ENCODE measurements around the gene BAZ2B.

Gene BAZ2B

GRCh38 chr2:159471340-159471739 is 145.0 kb downstream of the BAZ2B start:
- WGBS (ENCODE audit: insufficient coverage, insufficient read length), result no CpG with 5 or more reads among the region's 2 CpGs
- no peak overlapping the region for H3K27ac ChIP-seq (ENCODE audit: low read length)
- DNase-seq (ENCODE audit: low read depth, low spot score), result no peak
- H3K36me3 ChIP-seq (ENCODE audit: control insufficient read depth, insufficient read depth, low read length), result no peaks in the 10 kb centered on the region
- no peaks in the 10 kb centered on the region for H3K9me3 ChIP-seq (ENCODE audit: control insufficient read depth, insufficient read depth, low read length)
- H3K4me1 ChIP-seq (ENCODE audit: control insufficient read depth, insufficient read depth, low read length), result no peaks in the 10 kb centered on the region
- no peak overlapping the region for H3K4me3 ChIP-seq (ENCODE audit: low read length)
- no peaks in the 10 kb centered on the region for H3K27me3 ChIP-seq (ENCODE audit: control insufficient read depth, insufficient read depth, low read length)

- no peak for DNase-seq (ENCODE audit: low read depth, low spot score)
- no peak overlapping the region for H3K4me3 ChIP-seq (ENCODE audit: low read length)
- no peaks in the 10 kb centered on the region for H3K27me3 ChIP-seq (ENCODE audit: control insufficient read depth, insufficient read depth, low read length)
- H3K4me1 ChIP-seq (ENCODE audit: control insufficient read depth, insufficient read depth, low read length), result no peaks in the 10 kb centered on the region
- H3K9me3 ChIP-seq (ENCODE audit: control insufficient read depth, insufficient read depth, low read length), result no peaks in the 10 kb centered on the region
- no CpG with 5 or more reads among the region's 2 CpGs for WGBS (ENCODE audit: insufficient coverage, insufficient read length)
- H3K27ac ChIP-seq (ENCODE audit: low read length), result no peak overlapping the region
- no peaks in the 10 kb centered on the region for H3K36me3 ChIP-seq (ENCODE audit: control insufficient read depth, insufficient read depth, low read length)
These were observed 148.1 kb downstream of the BAZ2B start for GRCh38 chr2:159468257-159468656.

GRCh38 chr2:159462961-159463360 is 153.4 kb downstream of the BAZ2B start:
- Histone ChIP-seq H3K27me3 (ENCODE audit: control insufficient read depth, insufficient read depth, low read length) (no peaks in the 10 kb centered on the region), H3K9me3 (ENCODE audit: control insufficient read depth, insufficient read depth, low read length) (no peaks in the 10 kb centered on the region), H3K4me1 (ENCODE audit: control insufficient read depth, insufficient read depth, low read length) (no peaks in the 10 kb centered on the region), H3K27ac (ENCODE audit: low read length) (no peak overlapping the region), H3K4me3 (ENCODE audit: low read length) (no peak overlapping the region), H3K36me3 (ENCODE audit: control insufficient read depth, insufficient read depth, low read length) (no peaks in the 10 kb centered on the region)
- no CpG with 5 or more reads among the region's 7 CpGs for WGBS (ENCODE audit: insufficient coverage, insufficient read length)
- DNase-seq (ENCODE audit: low read depth, low spot score), result no peak

- H3K4me1 ChIP-seq (ENCODE audit: control insufficient read depth, insufficient read depth, low read length), result no peaks in the 10 kb centered on the region
- no CpG with 5 or more reads among the region's 9 CpGs for WGBS (ENCODE audit: insufficient coverage, insufficient read length)
- no peak overlapping the region for H3K4me3 ChIP-seq (ENCODE audit: low read length)
- no peak overlapping the region for H3K27ac ChIP-seq (ENCODE audit: low read length)
- H3K9me3 ChIP-seq (ENCODE audit: control insufficient read depth, insufficient read depth, low read length), result no peaks in the 10 kb centered on the region
- no peaks in the 10 kb centered on the region for H3K36me3 ChIP-seq (ENCODE audit: control insufficient read depth, insufficient read depth, low read length)
- H3K27me3 ChIP-seq (ENCODE audit: control insufficient read depth, insufficient read depth, low read length), result no peaks in the 10 kb centered on the region
- DNase-seq (ENCODE audit: low read depth, low spot score), result no peak
These were observed 154.1 kb downstream of the BAZ2B start for GRCh38 chr2:159462201-159462785.

GRCh38 chr2:159461076-159461475 is 155.3 kb downstream of the BAZ2B start:
- Histone ChIP-seq H3K4me3 (ENCODE audit: low read length) (no peak overlapping the region), H3K9me3 (ENCODE audit: control insufficient read depth, insufficient read depth, low read length) (no peaks in the 10 kb centered on the region), H3K36me3 (ENCODE audit: control insufficient read depth, insufficient read depth, low read length) (no peaks in the 10 kb centered on the region), H3K27me3 (ENCODE audit: control insufficient read depth, insufficient read depth, low read length) (no peaks in the 10 kb centered on the region), H3K4me1 (ENCODE audit: control insufficient read depth, insufficient read depth, low read length) (no peaks in the 10 kb centered on the region), H3K27ac (ENCODE audit: low read length) (no peak overlapping the region)
- no CpG with 5 or more reads among the region's 2 CpGs for WGBS (ENCODE audit: insufficient coverage, insufficient read length)
- no peak for DNase-seq (ENCODE audit: low read depth, low spot score)

GRCh38 chr2:159460227-159460626 is 156.1 kb downstream of the BAZ2B start:
- Histone ChIP-seq H3K4me1 (ENCODE audit: control insufficient read depth, insufficient read depth, low read length) (no peaks in the 10 kb centered on the region), H3K4me3 (ENCODE audit: low read length) (no peak overlapping the region), H3K27me3 (ENCODE audit: control insufficient read depth, insufficient read depth, low read length) (no peaks in the 10 kb centered on the region), H3K27ac (ENCODE audit: low read length) (no peak overlapping the region), H3K9me3 (ENCODE audit: control insufficient read depth, insufficient read depth, low read length) (no peaks in the 10 kb centered on the region), H3K36me3 (ENCODE audit: control insufficient read depth, insufficient read depth, low read length) (no peaks in the 10 kb centered on the region)
- no CpG with 5 or more reads among the region's 1 CpG for WGBS (ENCODE audit: insufficient coverage, insufficient read length)
- DNase-seq (ENCODE audit: low read depth, low spot score), result no peak

- no CpG with 5 or more reads among the region's 1 CpG for WGBS (ENCODE audit: insufficient coverage, insufficient read length)
- Histone ChIP-seq H3K4me1 (ENCODE audit: control insufficient read depth, insufficient read depth, low read length) (no peaks in the 10 kb centered on the region), H3K27me3 (ENCODE audit: control insufficient read depth, insufficient read depth, low read length) (no peaks in the 10 kb centered on the region), H3K9me3 (ENCODE audit: control insufficient read depth, insufficient read depth, low read length) (no peaks in the 10 kb centered on the region), H3K27ac (ENCODE audit: low read length) (no peak overlapping the region), H3K36me3 (ENCODE audit: control insufficient read depth, insufficient read depth, low read length) (no peaks in the 10 kb centered on the region), H3K4me3 (ENCODE audit: low read length) (no peak overlapping the region)
- DNase-seq (ENCODE audit: low read depth, low spot score), result no peak
These were observed 157.1 kb downstream of the BAZ2B start for GRCh38 chr2:159459279-159459678.

GRCh38 chr2:159457589-159457988 is 158.8 kb downstream of the BAZ2B start:
- Histone ChIP-seq H3K27ac (ENCODE audit: low read length) (no peak overlapping the region), H3K27me3 (ENCODE audit: control insufficient read depth, insufficient read depth, low read length) (no peaks in the 10 kb centered on the region), H3K4me3 (ENCODE audit: low read length) (no peak overlapping the region), H3K4me1 (ENCODE audit: control insufficient read depth, insufficient read depth, low read length) (no peaks in the 10 kb centered on the region), H3K36me3 (ENCODE audit: control insufficient read depth, insufficient read depth, low read length) (no peaks in the 10 kb centered on the region), H3K9me3 (ENCODE audit: control insufficient read depth, insufficient read depth, low read length) (no peaks in the 10 kb centered on the region)
- DNase-seq (ENCODE audit: low read depth, low spot score), result no peak
- WGBS (ENCODE audit: insufficient coverage, insufficient read length), result no CpG with 5 or more reads among the region's 1 CpG

- DNase-seq (ENCODE audit: low read depth, low spot score), result no peak
- Histone ChIP-seq H3K27ac (ENCODE audit: low read length) (no peak overlapping the region), H3K9me3 (ENCODE audit: control insufficient read depth, insufficient read depth, low read length) (no peaks in the 10 kb centered on the region), H3K4me1 (ENCODE audit: control insufficient read depth, insufficient read depth, low read length) (no peaks in the 10 kb centered on the region), H3K27me3 (ENCODE audit: control insufficient read depth, insufficient read depth, low read length) (no peaks in the 10 kb centered on the region), H3K36me3 (ENCODE audit: control insufficient read depth, insufficient read depth, low read length) (no peaks in the 10 kb centered on the region), H3K4me3 (ENCODE audit: low read length) (no peak overlapping the region)
- no CpG with 5 or more reads among the region's 5 CpGs for WGBS (ENCODE audit: insufficient coverage, insufficient read length)
These were observed 159.6 kb downstream of the BAZ2B start for GRCh38 chr2:159456500-159457426.

GRCh38 chr2:159455330-159455918 is 160.9 kb downstream of the BAZ2B start:
- no peak for DNase-seq (ENCODE audit: low read depth, low spot score)
- Histone ChIP-seq H3K4me3 (ENCODE audit: low read length) (no peak overlapping the region), H3K27ac (ENCODE audit: low read length) (no peak overlapping the region), H3K9me3 (ENCODE audit: control insufficient read depth, insufficient read depth, low read length) (no peaks in the 10 kb centered on the region), H3K27me3 (ENCODE audit: control insufficient read depth, insufficient read depth, low read length) (no peaks in the 10 kb centered on the region), H3K36me3 (ENCODE audit: control insufficient read depth, insufficient read depth, low read length) (no peaks in the 10 kb centered on the region), H3K4me1 (ENCODE audit: control insufficient read depth, insufficient read depth, low read length) (no peaks in the 10 kb centered on the region)

All from iPS DF 6.9 (cell line).